Sigmoid colon (tissue), 4 donors: ENCODE results near the gene ETV1.

Experiments
- CTCF ChIP-seq, 4 experiments: fragments of 450-650 bp in 3 of 4; fragments of 200-600 bp in 1 of 4; IDR thresholded peaks; one replicate each; pipeline ENCODE4 v1.5.1; 2016 to 2019; ENCODE audit warnings: antibody characterized with exemption in 4 of 4, mild to moderate bottlenecking in 3 of 4, moderate library complexity in 2 of 4
- EP300 ChIP-seq, 4 donors: sonication (generic); formaldehyde crosslinking; IDR thresholded peaks; one replicate each; pipeline ENCODE4 v1.6.1; 2017; ENCODE audit warnings: antibody characterized with exemption in 4 of 4
- POLR2A ChIP-seq, 2 donors: fragments of 450-650 bp; IDR thresholded peaks; one replicate each; pipeline ENCODE4 v1.6.1; 2016; ENCODE audit warnings: antibody characterized with exemption in 2 of 2, mild to moderate bottlenecking in 2 of 2, moderate library complexity in 2 of 2
- POLR2AphosphoS5 ChIP-seq, 4 donors: sonication (generic); formaldehyde crosslinking; IDR thresholded peaks; one replicate each; pipeline ENCODE4 v1.6.1; 2017; ENCODE audit warnings: antibody characterized with exemption in 4 of 4

GRCh38 chr7:13875496-13876074, 113.9 kb downstream of the ETV1 start:
- TF ChIP-seq CTCF (IDR thresholded peaks at IDR 0.05) (no peak), POLR2AphosphoS5 (IDR thresholded peaks at IDR 0.05) (no peak), POLR2A (IDR thresholded peaks at IDR 0.05) (no peak), EP300 (IDR thresholded peaks at IDR 0.05) (no peak)
